Heart left ventricle (tissue), 16 donors: ENCODE results near the gene ZNF454. TPM values are rescaled to one million over a fixed set of nuclear protein-coding genes. Genes with fewer than 3 reads are reported as not detected.

ENCODE experiments used
- ATAC-seq, 4 donors: fragments of 200-7000 bp; cut with Tn5 transposase; one replicate each; pipeline ENCODE4 v1.9.1; 2020 to 2022; ENCODE audit warnings: moderate library complexity in 4 of 4, mild to moderate bottlenecking in 3 of 4, moderate number of reproducible peaks in 1 of 4
- DNase-seq, 5 donors: peaks; one replicate each; pipeline ENCODE4 v3.0.0-alpha.2; 2020
- H3K27ac ChIP-seq, 12 donors: fragments of 200-600 bp; sonication (generic) in 4 of 12; one replicate each; pipeline versions ENCODE4 v1.5.0 to v1.8.0; 2016 to 2022; ENCODE audit warnings: mild to moderate bottlenecking in 2 of 12
- H3K27me3 ChIP-seq, 9 donors: fragments of 200-600 bp; sonication (generic) in 2 of 9; one replicate each; pipeline versions ENCODE4 v1.5.1 to v1.8.0; 2016 to 2022; ENCODE audit warnings: mild to moderate bottlenecking in 3 of 9
- H3K36me3 ChIP-seq, 9 donors: fragments of 200-600 bp; sonication (generic) in 2 of 9; one replicate each; pipeline versions ENCODE4 v1.5.0 to v1.8.0; 2018 to 2022; ENCODE audit warnings: mild to moderate bottlenecking in 2 of 9
- H3K4me1 ChIP-seq, 12 donors: fragments of 200-600 bp; sonication (generic) in 4 of 12; one replicate each; pipeline versions ENCODE4 v1.5.0 to v1.8.0; 2016 to 2022; ENCODE audit warnings: mild to moderate bottlenecking in 3 of 12
- H3K4me3 ChIP-seq, 12 donors: fragments of 200-600 bp; sonication (generic) in 4 of 12; one replicate each; pipeline versions ENCODE4 v1.5.0 to v1.8.0; 2017 to 2022; ENCODE audit warnings: mild to moderate bottlenecking in 9 of 12, moderate library complexity in 4 of 12
- H3K9me3 ChIP-seq, 12 donors: fragments of 200-600 bp; sonication (generic) in 4 of 12; one replicate each; pipeline versions ENCODE4 v1.5.0 to v1.8.0; 2016 to 2022; ENCODE audit warnings: mild to moderate bottlenecking in 1 of 12
- POLR2A ChIP-seq, 2 donors: fragments of 450-650 bp; IDR thresholded peaks; one replicate each; pipeline ENCODE4 v1.6.1; 2017; ENCODE audit warnings: antibody characterized with exemption in 2 of 2, mild to moderate bottlenecking in 2 of 2, moderate library complexity in 2 of 2
- WGBS, 4 donors: extraction: QIAGEN DNeasy Blood & Tissue Kit in 2 of 4; methylation state at CpG; one replicate each; pipeline versions ENCODE4 v1.1.5 to v1.1.7; 2013 to 2018; 5-methylcytosine and 5-hydroxymethylcytosine counted together
- intact Hi-C, 10 donors: fragments of 100-400 bp; cut with DNase I; formaldehyde crosslinking; loops; one replicate each; pipeline versions ENCODE4 v1.11.1 to v1.14.2; 2022
- polyA plus RNA-seq, 2 donors: library from polyadenylated mRNA; stranded (reverse); fragments of 200-250 nt; gene quantifications; one replicate each; pipeline ENCODE4 v1.2.3, GENCODE V29; 2013
- total RNA-seq, 9 donors: library from RNA; depleted of rRNA in 2 of 9; stranded (reverse); fragments of >200 nt in 2 of 9; fragmentation: NEBNext Ultra II Directional in 3 of 9; extraction: Animal tissue kit (Norgen Biotek cat#: 25700) in 3 of 9; gene quantifications; one replicate each; pipeline versions ENCODE4 v1.1.0 to v1.2.4, GENCODE V29; 2016 to 2023
- TF ChIP-seq, protein P1 (sequence below), 12 donors: fragments of 200-600 bp; sonication (generic) in 4 of 12; IDR thresholded peaks; one replicate each; pipeline versions ENCODE4 v1.5.0 to v1.8.0; 2018 to 2022; ENCODE audit warnings: antibody characterized with exemption in 12 of 12, mild to moderate bottlenecking in 5 of 12
- donor health status: ischemic (EF 13 %, LVEDD 7.1; RV severe dilation, severe dysfunction).
- donor health status: healthy with polysubstance abuse.
- donor health status: DM: no; HTN: yes; CAD: no.
- donor health status: DM: no; HTN: no; CAD: no.
- donor health status: ischemic (EF 25% LVEDD 6.9; RV normal size, moderate dysfunction).
- donor health status: ischemic (EF 25% LVEDD 5.7; RV mildly dilated, moderate dysfunction).
- donor health status: healthy.
- donor health status: DM: yes; HTN: yes; CAD: no.
- donor health status: ischemic (EF 35%, LVEDD 5.7; RV mildly dilated, moderate dysfunction).
- donor health status: nonischemic (EF 11% LVEDD 7.7; RV severe dilation, severe dysfunction).
- donor health status: DM: yes; HTN: yes; CAD: no.
- donor health status: PGD.
- donor health status: ischemic (EF 29% LVEDD 5.4; RV normal size, mild dysfunction).
- donor health status: nonischemic (EF 23%, LVEDD 6.1; RV moderate dilation, normal function).

ZNF454 gene
- total and polyA plus RNA-seq, 11 donors = 1.3 to 3.4 (median 1.8) TPM

DNA sequence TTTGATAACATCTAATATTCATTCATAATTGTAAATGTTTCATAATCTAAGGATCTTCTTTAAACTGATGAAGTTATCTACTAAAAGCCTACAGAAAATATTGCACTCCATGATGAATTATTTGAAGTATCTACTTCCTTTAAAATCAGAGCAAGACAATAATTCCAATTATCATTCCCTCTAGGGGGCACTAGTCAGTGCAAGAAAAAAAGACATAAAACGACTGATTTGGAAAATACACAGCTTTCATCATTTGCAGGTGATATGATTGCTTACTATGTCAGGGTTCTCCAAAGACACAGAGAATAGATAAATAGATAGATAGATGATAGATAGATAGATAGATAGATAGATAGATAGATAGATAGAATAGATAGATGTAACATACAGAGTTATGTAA is 67.7 kb downstream of the ZNF454 start:
- WGBS, 4 donors = 24 to 27% (median 26%) methylated on average over 1 of the region's 1 CpG
- no peaks in the 10 kb centered on the region for H3K27me3 ChIP-seq
- H3K36me3 ChIP-seq = no peaks in the 10 kb centered on the region
- no peak overlapping the region for H3K4me3 ChIP-seq
- no peak for DNase-seq
- peaks cover 0 to 48% (median 18%) of the 10 kb centered on the region in 12 donors for H3K9me3 ChIP-seq
- H3K4me1 ChIP-seq = no peaks in the 10 kb centered on the region
- ATAC-seq = no peak
- H3K27ac ChIP-seq = no peak overlapping the region
- intact Hi-C loops = no loop called here
- TF ChIP-seq, protein P1, sequence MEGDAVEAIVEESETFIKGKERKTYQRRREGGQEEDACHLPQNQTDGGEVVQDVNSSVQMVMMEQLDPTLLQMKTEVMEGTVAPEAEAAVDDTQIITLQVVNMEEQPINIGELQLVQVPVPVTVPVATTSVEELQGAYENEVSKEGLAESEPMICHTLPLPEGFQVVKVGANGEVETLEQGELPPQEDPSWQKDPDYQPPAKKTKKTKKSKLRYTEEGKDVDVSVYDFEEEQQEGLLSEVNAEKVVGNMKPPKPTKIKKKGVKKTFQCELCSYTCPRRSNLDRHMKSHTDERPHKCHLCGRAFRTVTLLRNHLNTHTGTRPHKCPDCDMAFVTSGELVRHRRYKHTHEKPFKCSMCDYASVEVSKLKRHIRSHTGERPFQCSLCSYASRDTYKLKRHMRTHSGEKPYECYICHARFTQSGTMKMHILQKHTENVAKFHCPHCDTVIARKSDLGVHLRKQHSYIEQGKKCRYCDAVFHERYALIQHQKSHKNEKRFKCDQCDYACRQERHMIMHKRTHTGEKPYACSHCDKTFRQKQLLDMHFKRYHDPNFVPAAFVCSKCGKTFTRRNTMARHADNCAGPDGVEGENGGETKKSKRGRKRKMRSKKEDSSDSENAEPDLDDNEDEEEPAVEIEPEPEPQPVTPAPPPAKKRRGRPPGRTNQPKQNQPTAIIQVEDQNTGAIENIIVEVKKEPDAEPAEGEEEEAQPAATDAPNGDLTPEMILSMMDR (IDR thresholded peaks at IDR 0.05) = peak in 2 of 12 donors; percentile 12 to 13
- no peak for TF ChIP-seq POLR2A (IDR thresholded peaks at IDR 0.05)

Other genes starting within 250 kb of the ZNF454 start
- gene ZNF354A, start 210.5 kb upstream of the ZNF454 start, total RNA-seq = 10 to 100 TPM in 1 of 9 donors, 1 to 10 TPM in 8; 5.9 to 10.2 (median 7.2) TPM
- gene ZNF354A, start 210.5 kb upstream of the ZNF454 start, polyA plus RNA-seq = 1 to 10 TPM; 6.4 to 7.7 TPM
- gene ZNF354B, start 81.2 kb upstream of the ZNF454 start, total RNA-seq = 10 to 100 TPM in 2 of 9 donors, 1 to 10 TPM in 7; 5.2 to 11.9 (median 7.6) TPM
- gene ZNF354B, start 81.2 kb upstream of the ZNF454 start, polyA plus RNA-seq = 1 to 10 TPM; 3.5 to 5.3 TPM
- 1 to 10 TPM in 6 of 9 donors, under 1 TPM in 3; 0.49 to 1.6 (median 1.2) TPM for gene ZFP2, start 45.3 kb upstream of the ZNF454 start, total RNA-seq
- gene ZFP2, start 45.3 kb upstream of the ZNF454 start, polyA plus RNA-seq = under 1 TPM; 0.32 to 0.61 TPM
- gene GRM6, start 54.1 kb downstream of the ZNF454 start, total RNA-seq = not detected
- gene GRM6, start 54.1 kb downstream of the ZNF454 start, polyA plus RNA-seq = under 1 TPM in 1 of 2 donors, not detected in 1; 0.04 TPM
- 1 to 10 TPM; 2.8 to 4.5 (median 3.3) TPM for gene ZNF879, start 82.6 kb downstream of the ZNF454 start, total RNA-seq
- 1 to 10 TPM; 2.3 to 2.8 TPM for gene ZNF879, start 82.6 kb downstream of the ZNF454 start, polyA plus RNA-seq
- 1 to 10 TPM; 3.5 to 5.7 (median 4.1) TPM for gene ZNF354C, start 119.2 kb downstream of the ZNF454 start, total RNA-seq
- 1 to 10 TPM; 1.3 to 1.9 TPM for gene ZNF354C, start 119.2 kb downstream of the ZNF454 start, polyA plus RNA-seq